HG02885 (cell line): Measurements from ENCODE around the gene ATG10.
A peak's percentile ranks its signal among the peaks of the same experiment; 100 is the strongest.

ENCODE experiments used
- ATAC-seq: cut with Tn5 transposase; IDR thresholded peaks from one replicate; pipeline ENCODE4 v1.9.1; 2021; ENCODE audit warnings: mild to moderate bottlenecking; ENCODE audit not compliant: unreplicated experiment, poor library complexity

The ATG10 gene

DNA sequence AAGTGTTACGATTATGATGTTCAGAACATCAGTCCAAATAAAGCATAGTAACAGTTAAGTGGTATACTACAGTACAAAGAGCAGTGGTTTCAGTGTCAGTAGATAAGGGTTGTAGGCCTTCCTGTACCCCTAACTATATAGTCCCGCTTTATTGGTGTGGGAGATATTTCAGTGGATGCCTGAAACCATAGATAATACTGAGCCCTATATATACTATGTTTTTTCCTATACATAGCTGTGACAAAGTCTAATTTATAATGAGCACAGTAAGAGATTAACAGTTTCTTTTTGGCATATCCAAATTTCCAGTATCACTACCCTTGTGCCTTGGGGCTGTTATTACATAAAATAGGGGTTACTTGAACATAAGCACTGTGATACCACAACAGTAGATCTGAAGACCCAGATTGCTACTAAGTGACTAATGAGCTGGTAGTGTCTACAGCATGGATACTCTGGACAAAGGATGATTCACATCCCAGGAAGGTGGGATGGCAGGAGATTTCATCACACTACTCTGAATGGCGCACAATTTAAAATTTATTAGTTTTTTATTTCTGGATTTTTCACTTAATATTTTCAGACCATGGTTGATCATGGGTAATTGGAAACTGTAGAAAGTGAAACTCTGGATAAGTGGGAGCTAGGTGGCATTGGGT lies 187.1 kb downstream of the ATG10 start:
- no peak for ATAC-seq

- ATAC-seq = no peak
These were observed 189.1 kb downstream of the ATG10 start for GRCh38 chr5:82160948-82161347.

GRCh38 chr5:82162573-82162972 lies 190.8 kb downstream of the ATG10 start:
- no peak for ATAC-seq

GRCh38 chr5:82163452-82164175 lies 191.8 kb downstream of the ATG10 start:
- ATAC-seq = no peak

DNA sequence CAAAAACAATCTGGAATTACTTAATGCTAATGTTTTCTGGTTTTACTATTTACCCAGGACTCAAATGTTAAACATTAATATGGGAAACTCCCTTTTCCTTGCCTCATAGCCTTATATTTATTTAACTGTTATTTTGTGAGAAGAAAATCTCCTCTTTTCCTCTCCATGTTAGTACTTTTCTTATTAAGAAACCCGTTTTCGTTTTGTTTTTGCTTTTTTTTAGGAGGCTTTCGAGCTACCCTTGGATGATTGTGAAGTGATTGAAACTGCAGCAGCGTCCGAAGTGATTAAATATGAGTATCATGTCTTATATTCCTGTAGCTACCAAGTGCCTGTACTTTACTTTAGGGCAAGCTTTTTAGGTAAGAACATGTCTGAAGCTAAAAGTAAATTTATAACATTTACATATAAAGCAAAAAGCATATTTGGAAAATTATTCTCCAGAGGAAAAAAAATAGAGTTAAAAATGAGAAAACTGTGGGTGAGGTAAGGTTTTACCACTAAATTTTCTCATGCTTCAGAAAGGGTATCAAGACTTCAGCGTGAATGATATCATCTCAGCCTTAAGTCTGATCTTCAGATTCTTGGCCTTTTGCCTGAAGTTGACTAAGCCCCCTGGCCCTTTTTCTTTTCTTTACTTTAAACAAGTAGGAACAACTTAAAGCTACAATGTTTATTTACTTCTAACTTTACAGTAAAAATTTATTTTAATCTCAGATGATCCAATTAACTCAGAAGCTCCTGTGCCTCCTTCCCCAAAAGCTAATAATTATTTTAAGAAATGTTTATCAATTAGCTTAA lies 192.6 kb downstream of the ATG10 start:
- no peak for ATAC-seq

- no peak for ATAC-seq
These were observed 193.3 kb downstream of the ATG10 start for GRCh38 chr5:82164977-82165713.

GRCh38 chr5:82165740-82166530 lies 194.1 kb downstream of the ATG10 start:
- peak; percentile 94 for ATAC-seq

- no peak for ATAC-seq
These were observed 195.6 kb downstream of the ATG10 start for GRCh38 chr5:82167372-82167935.

GRCh38 chr5:82168294-82168693 lies 196.5 kb downstream of the ATG10 start:
- no peak for ATAC-seq

DNA sequence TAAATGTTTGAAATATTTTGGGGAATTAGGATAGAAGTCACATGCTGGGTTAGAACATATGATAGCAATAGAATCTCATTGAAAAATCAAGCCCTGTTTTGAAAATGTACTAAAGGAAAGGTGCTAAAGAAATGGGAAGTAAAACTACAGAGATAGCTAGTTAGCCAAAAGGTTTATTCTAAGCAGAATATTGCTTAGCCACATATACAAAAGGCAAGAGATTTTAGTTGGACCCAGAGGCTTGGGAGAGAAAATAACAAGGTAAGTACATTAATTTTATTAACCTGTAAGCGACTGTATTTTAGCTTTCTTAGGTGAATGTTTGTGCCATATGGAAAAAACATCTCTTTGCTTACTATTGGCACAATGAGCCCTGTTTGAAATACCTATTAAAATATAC lies 198.1 kb downstream of the ATG10 start:
- ATAC-seq = no peak

DNA sequence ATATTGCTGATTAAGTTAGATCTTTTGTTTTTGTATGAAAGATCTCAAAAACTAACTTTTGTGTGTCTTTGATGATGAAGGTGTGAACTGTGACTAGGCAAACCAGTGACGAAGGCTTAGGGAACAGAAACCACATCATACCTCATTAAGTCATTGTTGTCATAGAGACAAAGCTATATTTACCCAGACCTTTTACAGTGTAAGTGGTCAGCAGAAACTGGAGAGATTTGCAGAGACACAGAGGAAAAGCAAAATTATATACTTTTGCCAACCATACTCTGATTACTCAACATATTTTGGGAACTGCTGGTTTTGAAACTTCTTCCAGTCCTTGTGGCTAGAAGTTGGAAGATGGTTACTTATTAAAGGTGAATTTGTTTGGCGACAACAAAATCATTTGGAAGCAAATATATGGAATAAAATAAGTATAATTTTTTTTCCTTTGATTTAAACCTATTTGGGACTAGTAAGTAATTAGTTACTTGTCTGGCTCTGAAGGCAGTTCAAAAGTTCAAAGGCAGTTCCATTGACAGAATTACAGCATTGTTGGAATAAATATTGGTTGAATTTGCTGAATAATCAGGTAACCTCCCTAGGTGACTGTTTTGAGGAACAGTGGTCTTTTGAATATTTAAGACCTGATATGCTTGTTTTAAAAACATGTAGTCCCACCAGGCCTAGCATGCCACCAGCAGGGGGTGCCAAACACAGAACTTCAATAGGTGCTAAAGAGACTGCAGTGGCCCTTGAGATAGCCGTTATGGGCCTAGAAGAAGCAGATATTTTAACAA lies 202.5 kb downstream of the ATG10 start:
- ATAC-seq = peak; percentile 99

DNA sequence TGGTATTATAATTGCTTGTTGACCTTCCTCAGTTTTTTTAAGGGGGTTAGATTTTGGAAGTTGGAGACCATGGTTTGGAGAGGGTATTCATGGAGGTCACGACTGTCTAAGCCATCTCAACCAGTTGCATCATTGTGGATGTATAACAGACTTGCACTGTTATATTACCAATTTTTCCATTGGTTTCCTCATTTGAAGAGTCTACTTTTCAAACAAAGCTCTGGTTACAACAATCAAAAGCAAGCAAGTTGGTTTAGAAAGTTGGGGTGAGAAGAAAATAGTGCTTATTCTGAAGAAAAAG lies 203.0 kb downstream of the ATG10 start:
- no peak for ATAC-seq

DNA sequence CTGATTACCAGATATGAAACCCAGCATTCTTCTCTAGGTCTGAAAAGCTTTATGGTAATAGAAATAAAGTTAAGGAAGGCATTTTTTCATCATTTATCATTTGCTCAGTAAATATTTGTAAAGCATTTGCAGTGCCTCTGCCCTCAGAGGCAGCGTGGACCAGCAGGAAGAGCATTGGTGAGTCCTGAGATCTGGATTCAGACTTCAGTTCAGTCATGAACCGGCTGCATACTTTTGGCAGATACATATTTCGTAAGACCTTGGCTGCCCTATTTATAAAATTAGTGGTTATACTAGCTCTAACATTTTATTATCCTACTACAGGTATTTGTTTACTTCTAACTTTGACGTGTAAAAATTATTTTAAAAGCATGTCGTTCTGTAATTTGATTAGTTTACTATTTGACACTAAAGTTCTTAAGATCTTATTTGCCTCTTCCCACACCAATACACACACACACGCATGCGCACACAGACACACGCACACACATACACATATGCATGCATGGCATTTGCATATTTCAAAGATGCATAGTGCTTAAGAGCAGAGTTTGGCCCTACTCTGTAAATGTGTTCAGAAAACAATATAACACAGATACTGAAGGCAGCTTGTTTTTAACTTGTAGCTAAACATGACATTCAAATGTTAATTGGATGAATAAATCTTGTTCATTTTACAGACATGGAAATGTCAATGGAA lies 204.4 kb downstream of the ATG10 start:
- ATAC-seq = no peak

- no peak for ATAC-seq
These were observed 206.6 kb downstream of the ATG10 start for GRCh38 chr5:82178378-82178777.

DNA sequence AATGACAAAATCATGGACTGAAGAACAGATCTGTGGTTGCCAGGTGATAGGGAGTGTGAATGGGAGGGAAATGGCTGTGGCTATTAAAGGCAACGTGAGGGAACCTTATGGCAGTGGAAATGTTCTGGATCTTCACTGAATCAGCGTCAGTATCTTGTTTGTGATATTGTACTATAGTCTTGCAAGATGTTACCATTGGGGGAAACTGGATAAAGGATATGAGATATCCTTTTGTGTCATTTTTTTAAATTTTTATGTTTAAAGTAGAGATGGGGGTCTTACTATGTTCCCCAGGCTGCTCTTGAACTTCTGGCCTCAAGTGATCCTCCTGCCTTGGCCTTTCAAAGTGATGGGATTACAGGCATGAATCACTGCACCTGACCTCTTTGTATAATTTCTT lies 210.8 kb downstream of the ATG10 start:
- ATAC-seq = no peak

DNA sequence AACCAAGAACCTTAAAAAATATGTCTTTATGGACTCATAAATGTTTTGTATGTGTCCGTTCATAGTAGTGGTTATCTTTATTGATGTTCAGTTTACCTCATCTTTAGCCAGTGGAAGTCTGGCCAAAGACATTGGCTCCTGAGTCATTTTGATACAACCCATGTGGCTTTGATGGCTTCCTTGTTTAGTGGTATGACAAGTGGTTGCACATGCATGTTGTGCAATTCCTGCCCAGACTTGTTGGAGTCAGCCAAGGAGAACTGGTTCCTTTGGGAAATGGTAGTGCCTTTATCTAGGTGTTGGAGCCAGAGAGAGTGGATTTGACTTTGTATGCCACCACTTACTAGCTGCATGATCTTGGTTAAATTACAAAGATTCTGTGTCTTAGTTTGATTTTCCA lies 212.0 kb downstream of the ATG10 start:
- peak; percentile 66 for ATAC-seq

DNA sequence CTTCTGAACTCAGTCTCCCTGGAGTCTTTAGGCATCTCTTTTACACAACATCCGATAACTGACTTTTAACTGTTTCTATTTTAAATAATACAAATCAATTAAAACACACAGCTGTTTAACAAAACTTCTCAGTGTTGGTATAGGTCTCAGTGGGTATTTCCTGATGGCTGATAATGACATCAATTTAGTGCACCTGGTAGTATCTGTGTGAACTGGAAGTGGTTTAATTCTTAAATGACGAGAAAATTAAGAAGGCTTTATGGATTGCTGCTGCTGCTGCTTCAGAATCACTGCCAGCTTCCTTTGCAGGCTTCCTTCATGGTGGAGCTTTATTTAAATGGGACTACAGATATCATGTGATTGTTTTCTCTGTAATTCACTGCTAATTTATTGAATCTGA lies 214.0 kb downstream of the ATG10 start:
- no peak for ATAC-seq

DNA sequence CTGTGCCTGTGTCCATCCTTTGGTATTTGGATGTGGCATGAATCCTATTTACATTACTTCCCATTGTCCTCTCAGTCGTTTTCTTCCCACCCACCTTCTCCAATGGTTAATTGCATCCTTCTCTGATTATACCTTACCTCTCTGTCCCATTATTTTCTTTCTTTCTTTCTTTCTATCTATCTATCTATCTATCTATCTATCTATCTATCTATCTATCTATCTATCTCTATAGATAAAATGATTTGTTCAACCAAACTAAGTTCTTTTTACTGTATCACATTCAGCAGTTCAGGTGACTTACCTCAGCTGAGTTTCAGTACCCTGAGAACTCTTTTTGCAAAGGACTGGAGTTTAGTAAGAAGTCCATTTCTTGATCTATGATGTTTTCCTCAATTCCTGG lies 225.7 kb downstream of the ATG10 start:
- no peak for ATAC-seq
